ENCODE measurements around the gene PRAMEF18.
"Not testable (repeated sequence)": the region's sequence is repeated elsewhere in the genome, so short reads cannot be mapped to it uniquely, and the experiment has no call there.

PRAMEF18 gene, protein sequence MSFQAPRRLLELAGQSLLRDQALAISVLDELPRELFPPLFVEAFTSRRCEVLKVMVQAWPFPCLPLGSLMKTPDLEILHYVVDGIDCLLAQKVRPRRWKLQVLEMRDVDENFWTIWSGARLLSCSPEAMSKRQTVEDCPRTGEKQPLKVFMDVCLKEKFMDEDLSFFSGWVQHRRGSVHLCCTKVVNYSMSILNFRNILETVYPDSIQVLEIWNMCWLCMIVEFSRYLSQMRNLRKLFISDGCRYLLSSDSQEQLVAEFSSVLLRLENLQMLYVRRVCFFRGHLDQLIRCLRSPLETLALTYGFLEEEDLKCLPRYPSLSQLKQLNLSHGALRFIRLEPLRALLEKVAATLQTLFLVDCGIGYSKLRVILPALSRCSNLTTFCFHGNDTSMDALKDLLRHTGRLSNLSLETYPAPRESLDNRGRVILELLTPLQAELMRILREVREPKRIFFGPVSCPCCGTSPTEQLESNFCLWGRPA

DNA sequence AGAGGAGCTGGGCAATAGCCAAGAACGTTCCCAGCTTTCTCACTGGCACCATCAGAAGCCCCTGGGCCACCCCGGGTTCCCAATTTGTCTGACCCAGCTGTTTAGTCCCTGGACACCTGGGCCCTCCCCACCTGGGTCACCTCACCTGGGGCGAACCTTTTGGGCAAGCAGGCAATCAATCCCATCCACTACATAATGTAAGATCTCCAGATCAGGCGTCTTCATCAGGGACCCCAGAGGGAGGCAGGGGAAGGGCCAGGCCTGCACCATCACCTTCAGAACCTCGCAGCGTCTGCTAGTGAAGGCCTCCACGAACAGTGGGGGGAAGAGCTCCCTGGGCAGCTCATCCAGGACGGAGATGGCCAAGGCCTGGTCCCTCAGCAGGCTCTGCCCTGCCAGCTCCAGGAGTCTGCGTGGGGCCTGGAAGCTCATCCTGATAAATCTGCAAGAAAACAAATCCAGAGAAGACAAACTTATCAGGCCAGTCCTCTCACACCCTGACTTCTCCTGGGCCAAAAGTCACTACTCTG lies at the start of gene PRAMEF18:
Gene PRAMEF18 (minus strand): TSS at position 480 of the 530 bp plus-strand sequence. CDS start 48 bp downstream, at position 432.
- not testable (repeated sequence) for H3K27me3 ChIP-seq (ENCODE audit: control insufficient read depth in 1 of 2, insufficient read depth in 2 of 2, low read length in 2 of 2); H3K36me3 ChIP-seq (ENCODE audit: control insufficient read depth in 1 of 2, insufficient read depth in 2 of 2, low read length in 2 of 2); H3K27ac ChIP-seq (ENCODE audit: low read depth, low read length); H3K4me3 ChIP-seq (ENCODE audit: low read depth in 1 of 2, low read length in 2 of 2); H3K9me3 ChIP-seq (ENCODE audit: control insufficient read depth in 1 of 2, low read length in 2 of 2); H3K9ac ChIP-seq (ENCODE audit: low read depth in 1 of 2, low read length in 2 of 2); H3K4me1 ChIP-seq (ENCODE audit: control insufficient read depth in 1 of 2, insufficient read depth in 2 of 2, low read length in 2 of 2)

DNA sequence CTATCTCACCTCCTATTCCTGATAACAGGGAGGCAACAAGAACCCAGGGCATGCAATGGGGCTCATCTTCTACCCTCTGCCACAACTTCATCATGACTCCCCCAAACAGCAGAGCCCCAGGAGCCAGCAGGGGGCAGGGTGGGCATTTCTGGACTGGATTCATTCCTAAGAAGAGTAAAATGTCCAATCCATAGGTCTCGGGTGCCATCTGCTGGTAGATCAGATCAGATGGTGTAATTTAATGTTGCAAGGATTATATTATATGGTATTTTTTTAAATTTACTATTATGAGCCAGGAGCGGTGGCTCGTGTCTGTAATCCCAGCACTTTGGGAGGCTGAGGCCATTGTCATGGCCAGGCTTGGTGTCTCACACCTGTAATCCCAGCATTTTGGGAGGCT lies 39.2 kb upstream of the PRAMEF18 start:
- not testable (repeated sequence) for H3K4me1 ChIP-seq (ENCODE audit: control insufficient read depth in 1 of 2, insufficient read depth in 2 of 2, low read length in 2 of 2); H3K36me3 ChIP-seq (ENCODE audit: control insufficient read depth in 1 of 2, insufficient read depth in 2 of 2, low read length in 2 of 2); H3K9ac ChIP-seq (ENCODE audit: low read depth in 1 of 2, low read length in 2 of 2); H3K27me3 ChIP-seq (ENCODE audit: control insufficient read depth in 1 of 2, insufficient read depth in 2 of 2, low read length in 2 of 2); H3K27ac ChIP-seq (ENCODE audit: low read depth, low read length); H3K4me3 ChIP-seq (ENCODE audit: low read depth in 1 of 2, low read length in 2 of 2); H3K9me3 ChIP-seq (ENCODE audit: control insufficient read depth in 1 of 2, low read length in 2 of 2)

DNA sequence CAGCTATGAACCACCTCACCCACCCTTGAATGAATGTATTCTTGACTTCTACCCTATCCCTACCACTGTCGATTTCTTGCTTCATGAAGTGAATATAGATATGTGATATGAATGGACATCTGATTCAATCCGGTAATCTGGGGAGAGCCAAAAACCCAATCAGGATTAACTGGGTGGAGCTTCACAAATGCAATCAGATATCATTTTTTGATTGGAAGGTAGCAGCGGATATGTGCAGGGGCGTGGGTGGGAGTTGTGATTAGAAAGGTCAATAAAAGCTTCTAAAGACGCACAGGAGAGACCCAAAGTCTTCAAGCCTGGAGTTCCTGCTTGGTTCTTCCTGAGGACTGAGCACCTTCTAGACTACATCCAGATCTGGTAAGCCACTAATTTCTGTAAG lies 27.9 kb upstream of the PRAMEF18 start, which contains the start of gene PRAMEF5:
Gene PRAMEF5 (plus strand): TSS at position 301 of the 400 bp plus-strand sequence. CDS start 5,071 bp downstream, outside the sequence.
- H3K4me1 ChIP-seq (ENCODE audit: control insufficient read depth in 1 of 2, insufficient read depth in 2 of 2, low read length in 2 of 2); H3K27ac ChIP-seq (ENCODE audit: low read depth, low read length); H3K36me3 ChIP-seq (ENCODE audit: control insufficient read depth in 1 of 2, insufficient read depth in 2 of 2, low read length in 2 of 2); H3K27me3 ChIP-seq (ENCODE audit: control insufficient read depth in 1 of 2, insufficient read depth in 2 of 2, low read length in 2 of 2); H3K9me3 ChIP-seq (ENCODE audit: control insufficient read depth in 1 of 2, low read length in 2 of 2); H3K9ac ChIP-seq (ENCODE audit: low read depth in 1 of 2, low read length in 2 of 2); H3K4me3 ChIP-seq (ENCODE audit: low read depth in 1 of 2, low read length in 2 of 2): not testable (repeated sequence)

- H3K27me3 ChIP-seq (ENCODE audit: control insufficient read depth in 1 of 2, insufficient read depth in 2 of 2, low read length in 2 of 2); H3K9ac ChIP-seq (ENCODE audit: low read depth in 1 of 2, low read length in 2 of 2); H3K36me3 ChIP-seq (ENCODE audit: control insufficient read depth in 1 of 2, insufficient read depth in 2 of 2, low read length in 2 of 2); H3K9me3 ChIP-seq (ENCODE audit: control insufficient read depth in 1 of 2, low read length in 2 of 2); H3K4me3 ChIP-seq (ENCODE audit: low read depth in 1 of 2, low read length in 2 of 2); H3K4me1 ChIP-seq (ENCODE audit: control insufficient read depth in 1 of 2, insufficient read depth in 2 of 2, low read length in 2 of 2); H3K27ac ChIP-seq (ENCODE audit: low read depth, low read length): not testable (repeated sequence)
Observed at GRCh38 chr1:13247122-13247521, 21.2 kb upstream of the PRAMEF18 start.

- H3K9ac ChIP-seq (ENCODE audit: low read depth in 1 of 2, low read length in 2 of 2); H3K27ac ChIP-seq (ENCODE audit: low read depth, low read length); H3K9me3 ChIP-seq (ENCODE audit: control insufficient read depth in 1 of 2, low read length in 2 of 2); H3K4me3 ChIP-seq (ENCODE audit: low read depth in 1 of 2, low read length in 2 of 2); H3K27me3 ChIP-seq (ENCODE audit: control insufficient read depth in 1 of 2, insufficient read depth in 2 of 2, low read length in 2 of 2); H3K36me3 ChIP-seq (ENCODE audit: control insufficient read depth in 1 of 2, insufficient read depth in 2 of 2, low read length in 2 of 2); H3K4me1 ChIP-seq (ENCODE audit: control insufficient read depth in 1 of 2, insufficient read depth in 2 of 2, low read length in 2 of 2): not testable (repeated sequence)
Observed at GRCh38 chr1:13246554-13246871, 20.6 kb upstream of the PRAMEF18 start.

- H3K9ac ChIP-seq (ENCODE audit: low read depth in 1 of 2, low read length in 2 of 2); H3K4me3 ChIP-seq (ENCODE audit: low read depth in 1 of 2, low read length in 2 of 2); H3K4me1 ChIP-seq (ENCODE audit: control insufficient read depth in 1 of 2, insufficient read depth in 2 of 2, low read length in 2 of 2); H3K27ac ChIP-seq (ENCODE audit: low read depth, low read length); H3K9me3 ChIP-seq (ENCODE audit: control insufficient read depth in 1 of 2, low read length in 2 of 2); H3K27me3 ChIP-seq (ENCODE audit: control insufficient read depth in 1 of 2, insufficient read depth in 2 of 2, low read length in 2 of 2); H3K36me3 ChIP-seq (ENCODE audit: control insufficient read depth in 1 of 2, insufficient read depth in 2 of 2, low read length in 2 of 2): not testable (repeated sequence)
Observed at GRCh38 chr1:13245841-13246553, 20.0 kb upstream of the PRAMEF18 start.

DNA sequence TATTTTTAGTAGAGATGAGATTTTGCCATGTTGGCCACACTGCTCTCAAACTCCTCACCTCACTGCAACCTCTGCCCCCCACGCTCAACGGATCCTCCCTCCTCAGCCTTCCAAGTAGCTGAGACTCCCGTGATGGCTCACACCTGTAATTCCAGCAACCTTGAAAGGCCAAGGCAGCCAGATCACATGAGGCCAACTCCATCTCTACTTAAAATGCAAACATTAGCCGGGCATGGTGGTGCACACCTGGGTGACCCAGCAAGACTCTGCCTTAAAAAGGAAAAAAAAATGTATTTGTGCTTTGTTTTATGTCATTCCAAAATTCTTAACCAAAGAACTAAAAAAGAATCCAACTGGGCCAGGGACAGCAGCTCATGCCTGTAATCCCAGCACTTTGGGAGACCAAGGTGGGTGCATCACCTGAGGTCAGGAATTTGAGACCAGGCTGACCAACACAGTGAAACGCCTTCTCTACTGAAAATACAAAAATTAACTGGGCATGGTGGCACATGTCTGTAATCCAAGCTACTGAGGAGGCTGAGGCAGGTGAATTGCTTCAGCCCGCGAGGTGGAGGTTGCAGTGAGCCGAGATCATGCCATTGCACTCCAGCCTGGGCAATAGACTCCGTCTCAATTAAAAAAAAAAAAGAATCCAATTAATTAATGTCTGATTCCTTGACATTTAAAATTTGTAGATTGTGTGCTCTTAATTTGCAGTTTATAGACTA lies 17.7 kb upstream of the PRAMEF18 start:
- H3K27ac ChIP-seq (ENCODE audit: low read depth, low read length); H3K4me1 ChIP-seq (ENCODE audit: control insufficient read depth in 1 of 2, insufficient read depth in 2 of 2, low read length in 2 of 2); H3K4me3 ChIP-seq (ENCODE audit: low read depth in 1 of 2, low read length in 2 of 2); H3K36me3 ChIP-seq (ENCODE audit: control insufficient read depth in 1 of 2, insufficient read depth in 2 of 2, low read length in 2 of 2); H3K9ac ChIP-seq (ENCODE audit: low read depth in 1 of 2, low read length in 2 of 2); H3K27me3 ChIP-seq (ENCODE audit: control insufficient read depth in 1 of 2, insufficient read depth in 2 of 2, low read length in 2 of 2); H3K9me3 ChIP-seq (ENCODE audit: control insufficient read depth in 1 of 2, low read length in 2 of 2): not testable (repeated sequence)

GRCh38 chr1:13239633-13240032 lies 13.7 kb upstream of the PRAMEF18 start:
- H3K9me3 ChIP-seq (ENCODE audit: control insufficient read depth in 1 of 2, low read length in 2 of 2); H3K27ac ChIP-seq (ENCODE audit: low read depth, low read length); H3K4me1 ChIP-seq (ENCODE audit: control insufficient read depth in 1 of 2, insufficient read depth in 2 of 2, low read length in 2 of 2); H3K27me3 ChIP-seq (ENCODE audit: control insufficient read depth in 1 of 2, insufficient read depth in 2 of 2, low read length in 2 of 2); H3K9ac ChIP-seq (ENCODE audit: low read depth in 1 of 2, low read length in 2 of 2); H3K36me3 ChIP-seq (ENCODE audit: control insufficient read depth in 1 of 2, insufficient read depth in 2 of 2, low read length in 2 of 2); H3K4me3 ChIP-seq (ENCODE audit: low read depth in 1 of 2, low read length in 2 of 2): not testable (repeated sequence)

DNA sequence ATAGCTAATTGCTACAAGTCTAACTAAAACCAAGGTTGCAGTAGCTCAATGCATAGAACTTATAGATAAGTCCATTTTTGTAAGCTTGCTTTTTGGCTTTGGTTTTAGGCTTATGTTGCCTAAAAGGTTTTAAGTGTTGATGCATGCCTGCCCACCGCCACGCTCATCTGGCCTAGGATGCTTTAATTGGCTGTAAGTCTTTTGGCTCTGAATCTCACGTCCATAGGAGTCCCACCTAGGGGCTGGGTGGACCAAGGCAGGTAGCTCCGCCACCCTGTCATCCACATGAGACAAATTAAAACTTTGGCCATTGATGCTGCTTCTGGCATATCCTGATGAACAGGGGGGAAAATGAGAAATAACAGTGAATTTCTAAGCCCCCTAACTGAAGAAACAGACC lies 11.6 kb upstream of the PRAMEF18 start:
- H3K27ac ChIP-seq (ENCODE audit: low read depth, low read length); H3K27me3 ChIP-seq (ENCODE audit: control insufficient read depth in 1 of 2, insufficient read depth in 2 of 2, low read length in 2 of 2); H3K4me3 ChIP-seq (ENCODE audit: low read depth in 1 of 2, low read length in 2 of 2); H3K9ac ChIP-seq (ENCODE audit: low read depth in 1 of 2, low read length in 2 of 2); H3K36me3 ChIP-seq (ENCODE audit: control insufficient read depth in 1 of 2, insufficient read depth in 2 of 2, low read length in 2 of 2); H3K9me3 ChIP-seq (ENCODE audit: control insufficient read depth in 1 of 2, low read length in 2 of 2); H3K4me1 ChIP-seq (ENCODE audit: control insufficient read depth in 1 of 2, insufficient read depth in 2 of 2, low read length in 2 of 2): not testable (repeated sequence)

DNA sequence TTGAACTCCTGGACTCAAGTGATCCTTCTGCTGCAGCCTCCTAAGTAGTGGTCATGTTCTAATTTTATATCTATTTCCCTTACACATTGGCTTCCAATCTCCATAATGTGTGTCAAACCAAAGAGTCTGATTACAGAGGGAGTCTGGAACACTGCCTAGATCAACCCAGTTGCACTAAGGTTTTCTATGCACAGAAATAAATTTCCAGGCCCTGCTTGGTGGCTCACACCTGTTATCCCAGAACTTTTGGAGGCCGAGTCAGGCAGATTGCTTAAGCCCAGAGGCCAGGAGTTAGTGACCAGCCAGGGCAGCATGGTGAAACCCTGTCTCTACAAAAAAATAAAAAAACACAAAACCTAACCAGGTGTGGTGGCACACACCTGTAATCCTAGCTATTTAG lies 8.1 kb upstream of the PRAMEF18 start:
- not testable (repeated sequence) for H3K4me3 ChIP-seq (ENCODE audit: low read depth in 1 of 2, low read length in 2 of 2); H3K9ac ChIP-seq (ENCODE audit: low read depth in 1 of 2, low read length in 2 of 2); H3K36me3 ChIP-seq (ENCODE audit: control insufficient read depth in 1 of 2, insufficient read depth in 2 of 2, low read length in 2 of 2); H3K4me1 ChIP-seq (ENCODE audit: control insufficient read depth in 1 of 2, insufficient read depth in 2 of 2, low read length in 2 of 2); H3K27ac ChIP-seq (ENCODE audit: low read depth, low read length); H3K9me3 ChIP-seq (ENCODE audit: control insufficient read depth in 1 of 2, low read length in 2 of 2); H3K27me3 ChIP-seq (ENCODE audit: control insufficient read depth in 1 of 2, insufficient read depth in 2 of 2, low read length in 2 of 2)
